WI38 (cell line): ENCODE measurements around the gene CCDC195.
"Not testable (repeated sequence)": the region's sequence is repeated elsewhere in the genome, so short reads cannot be mapped to it uniquely, and the experiment has no call there.

ENCODE experiments used
- H3K4me3 ChIP-seq: 2 replicates; pipeline ENCODE4 v1.5.1; 2011; ENCODE audit warnings: low read depth, mild to moderate bottlenecking, control low read depth, low read length
- TF ChIP-seq, protein P1 (sequence below): IDR thresholded peaks from 2 replicates; pipeline ENCODE4 v1.5.1; 2012; ENCODE audit warnings: low read depth, mild to moderate bottlenecking, control low read depth, low read length

CCDC195 gene

DNA sequence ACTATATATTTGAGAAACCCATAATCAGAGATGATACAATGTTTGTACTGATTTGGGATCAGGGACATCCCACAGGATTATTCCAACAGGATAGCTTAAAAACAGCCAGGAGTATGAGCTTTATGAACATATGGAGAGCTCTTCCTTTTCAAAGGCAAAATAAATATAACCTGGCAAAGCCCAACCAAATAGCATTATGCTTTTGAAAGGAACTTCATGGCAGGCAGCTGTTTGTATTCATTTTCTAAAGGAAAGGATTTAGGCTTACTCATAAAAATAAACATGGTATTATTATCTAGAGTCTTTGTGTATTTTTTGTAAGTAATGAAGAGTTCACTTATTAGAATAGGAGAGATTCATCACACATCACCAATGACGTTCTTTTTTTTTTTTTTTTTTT is 44.4 kb downstream of the CCDC195 start:
- no peak overlapping the region for H3K4me3 ChIP-seq
- TF ChIP-seq, protein P1, sequence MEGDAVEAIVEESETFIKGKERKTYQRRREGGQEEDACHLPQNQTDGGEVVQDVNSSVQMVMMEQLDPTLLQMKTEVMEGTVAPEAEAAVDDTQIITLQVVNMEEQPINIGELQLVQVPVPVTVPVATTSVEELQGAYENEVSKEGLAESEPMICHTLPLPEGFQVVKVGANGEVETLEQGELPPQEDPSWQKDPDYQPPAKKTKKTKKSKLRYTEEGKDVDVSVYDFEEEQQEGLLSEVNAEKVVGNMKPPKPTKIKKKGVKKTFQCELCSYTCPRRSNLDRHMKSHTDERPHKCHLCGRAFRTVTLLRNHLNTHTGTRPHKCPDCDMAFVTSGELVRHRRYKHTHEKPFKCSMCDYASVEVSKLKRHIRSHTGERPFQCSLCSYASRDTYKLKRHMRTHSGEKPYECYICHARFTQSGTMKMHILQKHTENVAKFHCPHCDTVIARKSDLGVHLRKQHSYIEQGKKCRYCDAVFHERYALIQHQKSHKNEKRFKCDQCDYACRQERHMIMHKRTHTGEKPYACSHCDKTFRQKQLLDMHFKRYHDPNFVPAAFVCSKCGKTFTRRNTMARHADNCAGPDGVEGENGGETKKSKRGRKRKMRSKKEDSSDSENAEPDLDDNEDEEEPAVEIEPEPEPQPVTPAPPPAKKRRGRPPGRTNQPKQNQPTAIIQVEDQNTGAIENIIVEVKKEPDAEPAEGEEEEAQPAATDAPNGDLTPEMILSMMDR, result no peak

DNA sequence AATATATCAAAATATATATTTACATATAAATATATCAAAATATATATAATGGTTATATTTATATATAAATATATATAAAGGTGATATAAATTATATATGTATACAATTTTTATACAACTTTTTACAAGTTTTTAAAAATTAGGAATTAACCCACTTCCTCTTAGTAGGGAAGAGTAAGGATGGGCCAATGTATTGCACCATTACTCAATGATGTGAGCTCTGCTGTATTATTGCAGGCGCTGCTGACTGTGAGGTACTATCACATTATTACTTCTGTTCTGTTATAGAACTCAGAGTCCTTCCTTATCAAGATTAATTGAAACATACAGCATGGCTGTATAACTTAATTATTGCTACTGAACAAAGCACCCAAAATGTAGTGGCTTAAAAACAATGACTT is 46.0 kb downstream of the CCDC195 start:
- no peak overlapping the region for H3K4me3 ChIP-seq
- TF ChIP-seq, protein P1, result no peak

DNA sequence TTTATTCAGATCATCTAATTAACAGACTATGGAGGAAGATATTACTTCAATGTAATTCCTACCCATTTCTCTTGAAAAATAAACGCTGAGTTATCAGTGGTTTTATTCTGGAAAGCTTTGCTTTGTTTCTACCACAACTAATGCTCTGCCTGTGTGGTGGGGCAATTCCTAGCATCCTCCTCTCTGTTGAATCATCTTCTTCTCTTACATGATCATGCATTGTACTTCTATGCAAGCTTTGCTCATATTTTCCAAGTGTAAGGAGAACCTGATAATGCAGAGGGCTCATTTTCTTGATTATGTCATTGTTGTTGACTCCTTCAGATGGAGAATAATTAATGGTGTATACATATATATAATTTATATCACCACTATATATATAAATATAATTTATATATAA is 46.7 kb downstream of the CCDC195 start:
- no peak overlapping the region for H3K4me3 ChIP-seq
- TF ChIP-seq, protein P1, result no peak

DNA sequence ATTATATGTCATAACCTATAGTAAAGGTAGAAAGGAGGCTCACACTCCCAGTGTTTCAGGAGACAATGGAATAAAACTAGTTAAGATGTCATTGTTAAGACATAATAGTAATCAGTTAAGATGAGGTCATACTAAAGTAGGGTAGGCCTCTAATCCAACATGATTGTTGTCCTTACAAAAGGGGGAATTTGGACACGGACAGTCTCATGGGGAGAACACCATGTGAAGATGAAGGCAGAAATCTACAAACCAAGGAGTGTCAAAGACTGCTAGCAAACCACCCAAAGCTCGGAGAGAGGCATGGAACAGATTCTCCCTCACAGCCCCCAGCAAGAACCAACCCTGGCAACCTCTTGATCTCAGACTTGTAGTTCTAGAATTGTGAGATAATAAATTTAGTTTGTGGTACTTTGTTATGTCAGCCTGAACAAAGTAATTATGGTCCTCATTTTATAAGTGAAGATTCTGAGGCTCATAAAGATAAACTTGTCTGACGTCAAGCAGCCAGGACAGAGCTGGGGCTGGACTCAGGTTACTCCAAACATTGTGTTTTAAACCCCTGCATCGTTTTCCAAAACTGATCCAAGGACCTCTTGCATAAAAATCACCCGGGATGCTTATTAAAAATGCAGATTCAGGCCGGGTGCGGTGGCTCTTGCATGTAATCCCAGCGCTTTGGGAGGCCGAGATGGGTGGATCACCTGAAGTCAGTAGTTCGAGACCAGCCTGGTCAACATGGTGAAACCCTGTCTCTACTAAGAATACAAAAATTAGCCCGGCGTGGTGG is 47.8 kb downstream of the CCDC195 start:
- H3K4me3 ChIP-seq, result no peak overlapping the region
- TF ChIP-seq, protein P1, result no peak

DNA sequence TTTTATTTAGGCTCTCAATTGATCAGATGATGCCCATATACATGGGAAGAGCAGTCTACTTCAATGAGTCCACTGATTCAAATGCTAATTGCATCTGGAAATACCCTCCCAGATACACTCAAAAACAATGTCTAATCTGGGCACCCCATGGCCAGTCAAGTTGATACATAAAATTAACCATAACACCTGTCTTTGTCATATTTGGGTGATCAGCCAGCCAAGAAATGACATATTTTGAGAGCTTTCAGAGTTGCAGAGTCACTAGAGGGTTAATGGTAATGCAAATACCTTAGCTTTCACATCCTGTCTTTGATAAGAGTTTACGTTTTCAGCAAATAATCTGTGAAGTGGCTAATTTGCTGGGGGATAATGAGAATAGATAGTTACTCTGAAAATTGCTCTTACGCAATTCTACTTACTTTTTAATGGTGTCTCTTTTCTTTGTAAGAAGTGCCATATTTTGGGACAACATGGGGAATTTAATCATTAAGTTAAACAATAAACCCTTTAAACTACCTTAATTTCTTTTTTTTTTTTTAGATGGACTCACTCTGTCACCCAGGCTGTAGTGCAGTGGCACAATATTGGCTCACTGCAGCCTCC is 49.1 kb downstream of the CCDC195 start:
- no peak overlapping the region for H3K4me3 ChIP-seq
- TF ChIP-seq, protein P1, result no peak

- H3K4me3 ChIP-seq, result not testable (repeated sequence)
Measured at GRCh38 chr2:224663322-224663721, 52.8 kb downstream of the CCDC195 start.

DNA sequence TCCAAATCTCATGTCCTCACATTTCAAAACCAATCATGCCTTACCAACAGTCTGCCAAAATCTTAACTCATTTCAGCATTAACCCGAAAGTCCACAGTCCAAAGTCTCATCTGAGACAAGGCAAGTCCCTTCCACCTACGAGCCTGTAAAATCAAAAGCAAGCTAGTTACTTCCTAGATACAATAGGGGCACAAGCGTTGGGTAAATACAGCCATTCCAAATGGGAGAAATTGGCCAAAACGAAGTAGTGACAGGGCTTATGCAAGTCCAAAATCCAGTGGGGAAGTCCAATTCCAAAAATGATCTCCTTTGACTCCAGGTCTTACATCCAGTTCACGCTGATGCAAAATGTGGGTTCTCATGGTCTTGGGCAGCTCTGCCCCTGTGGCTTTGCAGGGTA is 54.5 kb downstream of the CCDC195 start:
- not testable (repeated sequence) for H3K4me3 ChIP-seq

- H3K4me3 ChIP-seq, result no peak overlapping the region
- TF ChIP-seq, protein P1, result no peak
Measured at GRCh38 chr2:224659714-224660113, 56.5 kb downstream of the CCDC195 start.
